ENCODE data around the gene SLC13A1.

The SLC13A1 gene

DNA sequence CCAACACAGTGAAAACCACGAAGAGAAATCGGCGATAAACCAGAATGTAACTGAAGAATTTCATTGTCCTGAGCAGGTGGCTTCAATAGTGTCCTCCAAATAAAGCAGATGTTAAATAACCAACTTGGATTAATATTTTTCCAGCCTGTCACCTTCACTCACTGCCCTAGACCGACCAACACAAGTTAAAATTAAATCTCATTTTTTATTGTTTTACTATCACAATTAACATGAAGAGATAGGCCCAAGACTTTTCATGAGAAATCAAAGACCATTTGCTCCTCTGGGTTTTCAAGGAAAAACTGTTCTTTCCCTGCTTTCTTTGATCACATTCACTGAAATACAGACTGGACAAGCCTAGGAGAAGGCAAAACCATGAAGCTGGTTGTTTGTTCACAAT, at the start of gene SLC13A1:
Gene SLC13A1 (minus strand): TSS at position 87 of the 400 bp plus-strand sequence. CDS start 23 bp downstream, at position 64.
- TF ChIP-seq, protein P1, sequence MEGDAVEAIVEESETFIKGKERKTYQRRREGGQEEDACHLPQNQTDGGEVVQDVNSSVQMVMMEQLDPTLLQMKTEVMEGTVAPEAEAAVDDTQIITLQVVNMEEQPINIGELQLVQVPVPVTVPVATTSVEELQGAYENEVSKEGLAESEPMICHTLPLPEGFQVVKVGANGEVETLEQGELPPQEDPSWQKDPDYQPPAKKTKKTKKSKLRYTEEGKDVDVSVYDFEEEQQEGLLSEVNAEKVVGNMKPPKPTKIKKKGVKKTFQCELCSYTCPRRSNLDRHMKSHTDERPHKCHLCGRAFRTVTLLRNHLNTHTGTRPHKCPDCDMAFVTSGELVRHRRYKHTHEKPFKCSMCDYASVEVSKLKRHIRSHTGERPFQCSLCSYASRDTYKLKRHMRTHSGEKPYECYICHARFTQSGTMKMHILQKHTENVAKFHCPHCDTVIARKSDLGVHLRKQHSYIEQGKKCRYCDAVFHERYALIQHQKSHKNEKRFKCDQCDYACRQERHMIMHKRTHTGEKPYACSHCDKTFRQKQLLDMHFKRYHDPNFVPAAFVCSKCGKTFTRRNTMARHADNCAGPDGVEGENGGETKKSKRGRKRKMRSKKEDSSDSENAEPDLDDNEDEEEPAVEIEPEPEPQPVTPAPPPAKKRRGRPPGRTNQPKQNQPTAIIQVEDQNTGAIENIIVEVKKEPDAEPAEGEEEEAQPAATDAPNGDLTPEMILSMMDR (IDR thresholded peaks at IDR 0.05; ENCODE audit: extremely low read depth, missing control alignments): no peak
- DNase-seq (ENCODE audit: low spot score): no peak

- DNase-seq (ENCODE audit: low spot score): no peak
Measured at GRCh38 chr7:123244768-123245167, 45.0 kb upstream of the SLC13A1 start.

DNA sequence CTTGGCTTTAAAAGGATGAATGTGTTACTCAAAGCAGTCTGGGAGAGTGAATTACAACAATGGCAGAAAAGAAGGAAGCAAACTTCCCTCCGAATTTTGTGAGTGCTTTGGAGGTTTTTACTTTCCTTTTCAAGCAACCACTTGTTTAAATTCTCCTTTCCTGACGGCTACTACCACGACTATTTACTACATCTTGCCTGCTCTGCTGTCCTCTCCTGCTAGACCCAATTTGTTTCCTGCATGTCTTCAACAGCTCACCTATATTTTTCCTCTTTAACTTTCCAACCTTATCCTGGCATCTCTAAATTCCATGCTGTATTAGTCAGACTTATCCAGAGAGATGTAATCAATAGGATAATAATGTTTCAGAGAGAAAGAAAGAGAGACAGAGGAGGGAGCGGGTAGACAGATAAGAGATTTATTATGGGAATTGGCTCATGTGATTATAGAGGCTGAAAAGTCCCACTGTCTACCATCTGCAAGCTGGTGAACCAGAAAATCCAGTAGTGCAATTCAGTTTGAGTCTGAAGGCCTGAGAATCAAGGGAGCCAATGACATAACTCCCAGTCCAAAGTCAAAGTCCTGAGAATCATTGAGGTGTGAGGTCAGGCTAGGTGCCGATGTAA, 42.8 kb upstream of the SLC13A1 start:
- TF ChIP-seq, protein P1 (IDR thresholded peaks at IDR 0.05; ENCODE audit: extremely low read depth, missing control alignments): no peak
- DNase-seq (ENCODE audit: low spot score): no peak

More at GRCh38 chr7:123244768-123245167, 45.0 kb upstream of the SLC13A1 start:
- TF ChIP-seq, protein P1 (IDR thresholded peaks at IDR 0.05; ENCODE audit: extremely low read depth, missing control alignments): no peak

- DNase-seq (ENCODE audit: low spot score): no peak
- TF ChIP-seq, protein P1 (IDR thresholded peaks at IDR 0.05; ENCODE audit: extremely low read depth, missing control alignments): no peak
Measured at GRCh38 chr7:123241809-123242208, 42.0 kb upstream of the SLC13A1 start.

DNA sequence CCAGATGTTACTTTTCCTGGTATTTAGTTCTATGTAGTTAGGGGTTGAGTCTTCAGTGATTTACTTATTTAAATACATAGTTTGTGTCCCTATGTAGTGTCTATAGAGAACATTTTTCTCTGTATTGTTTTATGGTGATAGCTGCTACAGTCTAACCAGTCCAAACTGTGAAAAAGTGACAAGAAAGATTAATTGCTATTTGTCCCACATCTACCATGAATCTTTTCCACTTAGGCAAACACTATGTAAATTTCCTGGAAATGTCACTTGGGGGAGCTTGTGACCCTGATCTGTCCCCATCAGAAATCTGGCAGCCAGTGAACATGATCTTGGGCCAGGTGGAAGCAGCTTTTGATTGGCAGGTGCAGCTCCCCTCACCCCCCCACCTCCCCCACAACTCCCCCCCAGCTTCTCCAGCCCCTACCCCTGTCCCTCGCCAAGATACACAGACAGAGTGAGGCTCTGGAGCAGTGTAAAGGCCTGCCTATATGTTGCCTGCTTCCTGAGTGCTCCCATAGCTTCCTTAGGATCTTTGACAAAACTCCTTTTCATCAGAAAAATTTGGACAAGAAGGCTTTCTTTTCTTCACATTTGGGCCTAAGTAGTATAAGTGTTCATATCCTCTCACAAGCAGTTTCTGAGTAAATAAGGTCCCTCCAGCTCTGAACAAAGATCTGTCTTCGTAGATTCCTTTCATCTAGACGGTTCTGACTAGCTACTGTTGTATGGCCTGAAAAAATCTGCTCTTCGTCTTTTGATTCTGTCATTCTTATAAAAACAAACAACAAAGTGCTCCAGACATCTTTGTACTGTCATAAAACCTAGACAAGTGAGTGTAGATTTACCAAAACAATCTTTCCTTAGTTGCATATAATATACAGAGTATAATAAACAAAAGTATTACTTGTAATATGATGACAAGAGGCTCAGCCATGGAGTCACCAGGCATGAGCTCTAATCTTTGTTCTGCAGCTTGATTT, 31.5 kb upstream of the SLC13A1 start:
- TF ChIP-seq, protein P1 (IDR thresholded peaks at IDR 0.05; ENCODE audit: extremely low read depth, missing control alignments): no peak
- no peak for DNase-seq (ENCODE audit: low spot score)

DNA sequence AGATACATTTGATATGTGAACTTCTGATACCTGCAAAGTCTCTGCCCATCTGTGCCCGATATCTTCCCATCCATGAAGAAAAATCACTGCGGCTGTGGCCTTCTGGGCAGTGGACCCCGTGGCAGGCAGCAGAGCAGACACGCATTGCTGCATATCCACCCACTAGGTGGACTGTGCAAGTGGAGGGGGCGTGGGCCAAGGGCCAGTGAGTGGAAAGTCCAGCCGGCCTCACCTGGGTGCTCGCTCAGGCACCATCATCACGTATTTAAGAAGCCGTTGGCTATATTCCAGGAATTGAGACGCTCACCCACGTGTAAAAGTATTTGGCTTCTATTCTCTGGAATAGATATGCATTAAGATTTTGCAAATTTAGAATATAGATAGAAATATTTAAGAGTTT, 30.8 kb upstream of the SLC13A1 start:
- TF ChIP-seq, protein P1 (IDR thresholded peaks at IDR 0.05; ENCODE audit: extremely low read depth, missing control alignments): no peak
- DNase-seq (ENCODE audit: low spot score): no peak

DNA sequence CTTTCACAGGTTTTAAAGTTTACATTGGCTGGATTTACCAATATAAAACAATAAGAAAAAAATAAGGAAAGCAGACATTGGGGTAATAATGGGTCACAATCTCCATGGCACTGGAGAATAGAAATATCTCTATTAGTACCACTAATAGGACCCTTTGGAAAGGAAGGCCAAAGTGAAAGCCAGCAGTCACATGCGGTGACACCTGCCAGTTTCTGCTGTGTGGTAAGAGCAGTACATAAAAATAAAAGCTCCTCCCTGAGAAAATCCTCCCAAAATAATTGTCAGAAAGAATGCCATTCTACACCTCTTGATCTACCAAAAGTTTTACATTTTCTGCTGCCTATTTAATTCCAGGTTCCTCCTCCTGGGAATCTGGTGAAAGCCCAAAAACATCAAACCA, 30.4 kb upstream of the SLC13A1 start:
- DNase-seq (ENCODE audit: low spot score): no peak
- TF ChIP-seq, protein P1 (IDR thresholded peaks at IDR 0.05; ENCODE audit: extremely low read depth, missing control alignments): no peak

Data from GM20000 (cell line).